GM23248 (cell line): ENCODE measurements around the gene IFT122. TPM values are rescaled to one million over a fixed set of nuclear protein-coding genes. Genes with fewer than 3 reads are reported as not detected.

ENCODE experiments used
- DNase-seq: peaks from one replicate; pipeline ENCODE4 v3.0.0-alpha.2; 2015
- H2AFZ ChIP-seq: fragments of 200-600 bp; sonication (generic); 2 replicates; pipeline ENCODE4 v1.6.1; 2016; ENCODE audit warnings: antibody characterized with exemption
- H3F3A ChIP-seq: fragments of 200-600 bp; sonication (generic); 2 replicates; pipeline ENCODE4 v1.6.1; 2016; ENCODE audit warnings: mild to moderate bottlenecking, antibody characterized with exemption, mixed run types; ENCODE audit not compliant: insufficient read depth
- H3K27ac ChIP-seq: fragments of 200-600 bp; sonication (generic); 2 replicates; pipeline ENCODE4 v1.5.1; 2016; ENCODE audit warnings: mild to moderate bottlenecking
- H3K27me3 ChIP-seq: fragments of 200-600 bp; sonication (generic); replicated peaks from 2 replicates; pipeline ENCODE4 v1.6.1; 2016; ENCODE audit warnings: mild to moderate bottlenecking; ENCODE audit not compliant: insufficient read depth
- H3K36me3 ChIP-seq: fragments of 200-600 bp; sonication (generic); 2 replicates; pipeline ENCODE4 v1.6.1; 2016; ENCODE audit warnings: low read depth, mild to moderate bottlenecking
- H3K4me1 ChIP-seq: fragments of 200-600 bp; sonication (generic); 2 replicates; pipeline ENCODE4 v1.6.1; 2016; ENCODE audit warnings: mild to moderate bottlenecking; ENCODE audit not compliant: insufficient read depth
- H3K4me2 ChIP-seq: fragments of 200-600 bp; sonication (generic); one replicate; pipeline ENCODE4 v1.6.1; 2016; ENCODE audit warnings: mild to moderate bottlenecking; ENCODE audit not compliant: unreplicated experiment
- H3K4me3 ChIP-seq: fragments of 200-600 bp; sonication (generic); 2 replicates; pipeline ENCODE4 v1.5.1; 2016; ENCODE audit warnings: mild to moderate bottlenecking
- H3K79me2 ChIP-seq: fragments of 200-600 bp; sonication (generic); 2 replicates; pipeline ENCODE4 v1.6.1; 2016; ENCODE audit warnings: mild to moderate bottlenecking; ENCODE audit not compliant: insufficient read depth
- H3K9ac ChIP-seq: fragments of 200-600 bp; sonication (generic); 2 replicates; pipeline ENCODE4 v1.6.1; 2016; ENCODE audit warnings: mild to moderate bottlenecking
- H3K9me2 ChIP-seq: fragments of 200-600 bp; sonication (generic); 2 replicates; pipeline ENCODE4 v1.6.1; 2016; ENCODE audit warnings: mixed run types, mild to moderate bottlenecking, moderate library complexity; ENCODE audit not compliant: insufficient read depth
- H3K9me3 ChIP-seq: fragments of 200-600 bp; sonication (generic); one replicate; pipeline ENCODE4 v1.6.1; 2017; ENCODE audit warnings: low read depth
- H4K20me1 ChIP-seq: fragments of 200-600 bp; sonication (generic); 2 replicates; pipeline ENCODE4 v1.6.0; 2016; ENCODE audit not compliant: insufficient read depth
- EZH2 ChIP-seq: fragments of 200-600 bp; sonication (generic); IDR thresholded peaks from 2 replicates; pipeline ENCODE4 v1.6.1; 2018; ENCODE audit warnings: antibody characterized with exemption, mild to moderate bottlenecking; ENCODE audit not compliant: insufficient read depth, poor library complexity, severe bottlenecking
- EZH2phosphoT487 ChIP-seq: fragments of 200-600 bp; sonication (generic); IDR thresholded peaks from 2 replicates; pipeline ENCODE4 v1.6.1; 2018; ENCODE audit warnings: antibody characterized with exemption, moderate library complexity, mild to moderate bottlenecking, low read depth; ENCODE audit not compliant: insufficient read depth
- WGBS, 2 experiments: methylation state at CpG; one replicate each; pipeline ENCODE4 v1.1.6; 2015 to 2017; ENCODE audit warnings: low lambda C conversion rate in 2 of 2, low coverage in 1 of 2; ENCODE audit errors: missing lambda C conversion rate in 2 of 2; 5-methylcytosine and 5-hydroxymethylcytosine counted together
- in situ Hi-C: fragments of 300-500 bp; cut with MboI; formaldehyde crosslinking; loops from 2 replicates; pipeline ENCODE4 v1.15.0; 2020
- polyA plus RNA-seq: library from polyadenylated mRNA; unstranded; fragments of >200 nt; fragmentation: Nextera tagmentation; extraction: Ambion mirVana; gene quantifications from 2 replicates; pipeline ENCODE4 v1.2.1, GENCODE V29; 2016
- total RNA-seq: library from RNA; depleted of rRNA; stranded (reverse); fragments of >200 nt; shearing (Covaris generic); gene quantifications from 2 replicates; pipeline ENCODE4 v1.2.3, GENCODE V29; 2014

IFT122 gene
- total and polyA plus RNA-seq, 2 experiments from 2014 or later, result 16.1 to 16.3 TPM

GRCh38 chr3:129463094-129463493 lies 23.1 kb downstream of the IFT122 start:
- Histone ChIP-seq H3K9me2 (no peaks in the 10 kb centered on the region), H3K9ac (no peak overlapping the region), H4K20me1 (no peaks in the 10 kb centered on the region), H3K27me3 (no peaks in the 10 kb centered on the region), H3K79me2 (no peaks in the 10 kb centered on the region), H3K4me3 (no peak overlapping the region), H3K4me2 (no peak overlapping the region), H3F3A (peaks cover 17% of the 10 kb centered on the region), H3K36me3 (no peaks in the 10 kb centered on the region), H2AFZ (no peak overlapping the region), H3K4me1 (peaks cover 17% of the 10 kb centered on the region), H3K27ac (no peak overlapping the region), H3K9me3 (no peaks in the 10 kb centered on the region)
- in situ Hi-C loops, result no loop called here
- no peak for TF ChIP-seq EZH2phosphoT487
- no peak for TF ChIP-seq EZH2
- WGBS, 2 experiments, result 98 to 99% methylated on average over 3 of the region's 3 CpGs
- no peak for DNase-seq

- TF ChIP-seq EZH2phosphoT487 (no peak), EZH2 (no peak)
- peaks cover 17% of the 10 kb centered on the region for H3K4me1 ChIP-seq
- H3K36me3 ChIP-seq, result no peaks in the 10 kb centered on the region
- no peak overlapping the region for H3K27ac ChIP-seq
- no peaks in the 10 kb centered on the region for H3K79me2 ChIP-seq
- no peaks in the 10 kb centered on the region for H4K20me1 ChIP-seq
- no peaks in the 10 kb centered on the region for H3K9me3 ChIP-seq
- no peak overlapping the region for H3K4me3 ChIP-seq
- H3K4me2 ChIP-seq, result no peak overlapping the region
- no peaks in the 10 kb centered on the region for H3K9me2 ChIP-seq
- no peak overlapping the region for H2AFZ ChIP-seq
- H3K9ac ChIP-seq, result no peak overlapping the region
- no peak for DNase-seq
- in situ Hi-C loops, result no loop called here
- H3K27me3 ChIP-seq, result no peaks in the 10 kb centered on the region
- WGBS, 2 experiments, result 48 to 59% methylated on average over 4 of the region's 4 CpGs
- peaks cover 17% of the 10 kb centered on the region for H3F3A ChIP-seq
These were observed 23.7 kb downstream of the IFT122 start for GRCh38 chr3:129463716-129464115.

GRCh38 chr3:129467932-129468331 lies 27.9 kb downstream of the IFT122 start:
- in situ Hi-C loops, result no loop called here

GRCh38 chr3:129469026-129469425 lies 29.0 kb downstream of the IFT122 start:
- Histone ChIP-seq H3F3A (no peaks in the 10 kb centered on the region), H3K79me2 (no peaks in the 10 kb centered on the region), H3K27ac (no peak overlapping the region), H3K27me3 (no peaks in the 10 kb centered on the region), H3K9ac (no peak overlapping the region), H3K36me3 (peaks cover 10% of the 10 kb centered on the region; the same call in 1 of the 2 replicates), H3K9me3 (no peaks in the 10 kb centered on the region), H3K4me2 (no peak overlapping the region), H3K4me3 (no peak overlapping the region), H2AFZ (no peak overlapping the region), H3K4me1 (no peaks in the 10 kb centered on the region), H4K20me1 (no peaks in the 10 kb centered on the region), H3K9me2 (no peaks in the 10 kb centered on the region)
- TF ChIP-seq EZH2phosphoT487, result no peak
- no peak for TF ChIP-seq EZH2
- in situ Hi-C loops, result no loop called here
- DNase-seq, result no peak
- WGBS, 2 experiments, result 100% methylated on average over 2 of the region's 2 CpGs

More at GRCh38 chr3:129467932-129468331, 27.9 kb downstream of the IFT122 start:
- Histone ChIP-seq H3K79me2 (no peaks in the 10 kb centered on the region), H4K20me1 (no peaks in the 10 kb centered on the region), H3K9me3 (no peaks in the 10 kb centered on the region), H3K4me2 (no peak overlapping the region), H3F3A (no peaks in the 10 kb centered on the region), H3K36me3 (peaks cover 9% of the 10 kb centered on the region; the same call in 1 of the 2 replicates), H3K27me3 (no peaks in the 10 kb centered on the region), H3K9ac (no peak overlapping the region), H3K4me1 (no peaks in the 10 kb centered on the region), H3K4me3 (no peak overlapping the region), H3K9me2 (no peaks in the 10 kb centered on the region), H2AFZ (no peak overlapping the region), H3K27ac (no peak overlapping the region)
- no peak for DNase-seq
- WGBS, 2 experiments, result 88 to 100% methylated on average over 1 of the region's 1 CpG
- no peak for TF ChIP-seq EZH2
- TF ChIP-seq EZH2phosphoT487, result no peak

GRCh38 chr3:129470861-129471260 lies 30.8 kb downstream of the IFT122 start:
- peaks cover 5% of the 10 kb centered on the region; the same call in 1 of the 2 replicates for H3K4me1 ChIP-seq
- no peaks in the 10 kb centered on the region for H3K79me2 ChIP-seq
- H3K27ac ChIP-seq, result no peak overlapping the region
- 93 to 96% methylated on average over 2 of the region's 2 CpGs for WGBS, 2 experiments
- H3K4me3 ChIP-seq, result no peak overlapping the region
- no peak overlapping the region for H3K4me2 ChIP-seq
- H3K36me3 ChIP-seq, result peaks cover 10% of the 10 kb centered on the region; the same call in 1 of the 2 replicates
- in situ Hi-C loops, result no loop called here
- DNase-seq, result no peak
- no peaks in the 10 kb centered on the region for H3K9me2 ChIP-seq
- no peaks in the 10 kb centered on the region for H3F3A ChIP-seq
- H4K20me1 ChIP-seq, result no peaks in the 10 kb centered on the region
- H3K9me3 ChIP-seq, result no peaks in the 10 kb centered on the region
- no peak overlapping the region for H3K9ac ChIP-seq
- TF ChIP-seq EZH2phosphoT487, result no peak
- TF ChIP-seq EZH2, result no peak
- H2AFZ ChIP-seq, result no peak overlapping the region
- no peaks in the 10 kb centered on the region for H3K27me3 ChIP-seq
